GM19351 (cell line): ENCODE data around the gene HADHA.
"Not testable (repeated sequence)": the region's sequence is repeated elsewhere in the genome, so short reads cannot be mapped to it uniquely, and the experiment has no call there.

Experiments
- ATAC-seq: cut with Tn5 transposase; IDR thresholded peaks from one replicate; pipeline ENCODE4 v1.9.1; 2021; ENCODE audit warnings: mild to moderate bottlenecking, moderate library complexity; ENCODE audit not compliant: unreplicated experiment

The HADHA gene

DNA sequence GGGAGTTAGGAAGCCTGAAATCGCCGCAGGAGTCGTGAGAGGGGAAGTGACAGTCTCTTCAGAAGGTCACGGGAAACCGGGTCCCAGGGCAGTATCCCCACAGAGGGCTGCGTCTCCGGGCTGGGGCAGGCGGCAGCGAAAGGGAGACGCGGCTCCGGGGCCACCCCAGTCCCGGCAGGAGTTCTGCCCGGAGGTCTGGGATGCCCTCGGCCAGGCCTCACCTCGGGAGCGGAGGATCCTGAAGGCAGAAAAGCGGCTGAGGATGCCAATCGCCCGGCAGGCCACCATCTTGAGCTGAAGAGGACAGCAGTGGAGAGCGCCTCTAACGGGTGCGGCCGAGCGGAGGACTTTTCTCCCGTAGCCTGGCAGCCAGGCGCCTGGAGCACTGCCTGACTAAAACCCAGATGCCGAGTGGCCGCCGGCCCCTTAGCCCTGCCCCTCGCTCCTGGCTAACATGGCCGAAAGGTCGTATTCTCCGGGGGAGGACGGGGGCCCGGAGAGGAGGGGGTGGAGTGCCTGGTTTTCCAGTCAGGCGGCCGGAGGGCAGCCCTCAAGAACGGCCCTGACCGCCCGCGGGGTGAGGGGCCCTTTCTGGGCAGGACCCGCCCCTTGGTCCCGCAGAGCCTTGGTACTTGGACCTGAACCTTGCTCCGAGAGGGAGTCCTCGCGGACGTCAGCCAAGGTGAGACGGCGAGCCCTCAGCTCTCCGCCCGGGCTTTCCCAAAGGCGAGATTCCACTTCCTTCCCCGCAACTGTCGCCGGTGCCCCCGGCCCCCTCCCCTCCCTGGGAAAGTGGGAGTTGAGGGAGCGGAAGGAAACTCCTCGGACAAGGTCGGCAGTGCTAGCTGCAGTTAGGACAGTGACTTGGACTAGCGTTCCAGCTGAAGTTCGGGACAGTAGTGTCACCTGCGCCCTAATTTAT is at the start of gene HADHA, which contains the start of gene HADHB:
Gene HADHA, minus strand, starts transcription at position 324 of the 922 bp plus-strand sequence. Its CDS starts 36 bp downstream, at position 288.
Gene HADHB, plus strand, starts transcription at position 631 of the 922 bp plus-strand sequence. CDS start 9,316 bp downstream, outside the sequence.
- peak; percentile 62 for ATAC-seq

DNA sequence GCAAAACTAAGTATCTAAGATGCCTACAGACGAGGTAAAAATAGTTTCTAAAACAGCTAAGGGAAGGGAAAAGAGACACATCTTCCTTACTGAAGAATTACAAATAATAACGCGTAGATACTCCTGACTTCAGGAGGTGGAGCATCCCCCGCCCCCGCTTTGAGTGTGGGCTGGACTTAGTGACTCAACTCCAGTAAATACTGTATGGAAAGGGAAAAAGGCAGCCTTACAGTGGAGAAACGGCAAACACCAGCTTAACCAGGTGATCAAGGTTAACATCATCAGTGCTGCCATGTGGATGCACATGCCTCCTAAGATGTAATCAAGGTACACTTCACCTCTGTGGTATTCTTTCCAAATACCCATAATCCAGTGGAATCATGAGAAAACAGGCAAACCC is 48.2 kb upstream of the HADHA start:
- ATAC-seq, result no peak

DNA sequence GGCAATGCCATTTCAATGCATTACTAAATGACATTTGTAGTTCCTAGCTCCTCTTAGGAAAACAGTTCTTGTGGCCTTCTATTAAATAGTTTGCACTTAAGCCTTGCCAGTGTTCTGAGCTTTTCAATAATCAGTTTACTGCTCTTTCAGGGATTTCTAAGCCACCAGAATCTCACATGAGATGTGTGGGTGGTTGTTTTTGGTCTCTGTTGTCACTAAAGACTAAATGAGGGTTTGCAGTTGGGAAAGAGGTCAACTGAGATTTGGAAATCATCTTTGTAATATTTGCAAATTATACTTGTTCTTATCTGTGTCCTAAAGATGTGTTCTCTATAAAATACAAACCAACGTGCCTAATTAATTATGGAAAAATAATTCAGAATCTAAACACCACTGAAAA is 45.6 kb upstream of the HADHA start:
- ATAC-seq, result no peak

DNA sequence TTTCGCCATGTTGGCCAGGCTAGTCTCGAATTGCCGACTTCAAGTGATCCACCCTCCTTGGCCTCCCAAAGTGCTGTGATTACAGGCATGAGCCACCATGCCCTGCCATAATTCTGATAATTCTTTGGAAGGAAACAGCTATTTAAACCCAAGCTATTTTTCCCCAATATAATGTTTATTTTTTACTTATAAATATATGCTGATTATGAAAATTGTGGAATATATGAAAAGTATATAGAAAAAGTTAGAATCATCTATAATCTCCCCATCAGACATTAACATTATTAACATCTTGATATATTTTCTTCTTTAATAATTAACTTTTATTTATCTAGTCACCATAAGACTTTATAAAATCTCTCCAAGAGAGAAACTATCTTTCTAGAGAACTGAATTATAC is 41.5 kb upstream of the HADHA start:
- ATAC-seq, result no peak

- ATAC-seq, result no peak
Observed at GRCh38 chr2:26284132-26284531, 39.7 kb upstream of the HADHA start.

DNA sequence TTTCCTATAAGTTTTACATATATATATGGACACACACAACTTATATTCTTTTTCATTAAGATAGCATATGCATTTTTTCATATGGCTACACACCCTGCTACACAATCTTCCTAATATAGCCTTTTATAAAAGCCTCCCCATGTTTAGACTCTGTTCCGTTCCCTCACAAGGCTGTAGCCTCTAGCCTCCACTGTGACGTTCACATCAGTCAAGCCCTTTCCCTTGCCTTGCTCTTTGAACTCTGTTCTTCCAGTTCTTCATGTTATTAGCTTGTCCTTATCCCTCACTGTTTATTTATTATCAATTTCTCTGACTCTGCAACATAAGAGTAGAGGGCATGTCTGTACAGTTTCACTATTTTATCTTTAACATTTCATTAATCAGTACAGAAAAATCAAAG is 39.2 kb upstream of the HADHA start:
- ATAC-seq, result no peak

- no peak for ATAC-seq
Observed at GRCh38 chr2:26281226-26281625, 36.8 kb upstream of the HADHA start.

GRCh38 chr2:26279886-26280285 is 35.5 kb upstream of the HADHA start:
- ATAC-seq, result no peak

DNA sequence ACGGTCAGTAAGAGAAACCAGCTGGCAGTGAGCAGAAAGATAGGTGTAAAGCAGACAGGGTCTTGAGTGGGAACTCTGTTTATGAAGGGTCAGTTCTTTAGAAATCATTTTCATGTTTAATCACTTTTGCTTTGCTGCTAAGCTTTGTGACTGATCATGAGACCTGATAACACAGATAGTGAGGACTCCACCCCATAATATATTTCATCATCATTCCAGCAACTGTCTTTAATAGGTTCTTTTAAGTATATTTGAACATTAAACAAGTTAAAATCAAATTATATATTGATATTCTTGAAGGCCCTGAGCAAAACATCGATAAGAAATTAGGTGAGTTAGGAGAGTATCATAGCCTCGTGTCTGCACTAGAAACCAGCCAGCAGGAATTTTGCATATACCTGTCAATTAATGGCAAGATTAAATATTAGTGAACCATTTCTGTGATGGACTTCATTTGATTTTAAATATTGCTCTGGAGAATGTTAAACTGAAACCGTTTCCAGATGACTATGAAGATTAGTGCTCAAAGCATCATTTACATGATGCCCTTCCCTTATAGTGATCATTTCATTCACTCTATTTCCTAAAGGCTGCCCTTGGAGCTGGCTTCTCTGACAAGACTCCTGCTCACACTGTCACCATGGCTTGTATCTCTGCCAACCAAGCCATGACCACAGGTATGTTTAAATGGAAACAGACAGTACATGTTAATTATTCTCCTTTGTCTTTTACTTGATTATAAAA is 32.2 kb upstream of the HADHA start:
- ATAC-seq, result no peak

DNA sequence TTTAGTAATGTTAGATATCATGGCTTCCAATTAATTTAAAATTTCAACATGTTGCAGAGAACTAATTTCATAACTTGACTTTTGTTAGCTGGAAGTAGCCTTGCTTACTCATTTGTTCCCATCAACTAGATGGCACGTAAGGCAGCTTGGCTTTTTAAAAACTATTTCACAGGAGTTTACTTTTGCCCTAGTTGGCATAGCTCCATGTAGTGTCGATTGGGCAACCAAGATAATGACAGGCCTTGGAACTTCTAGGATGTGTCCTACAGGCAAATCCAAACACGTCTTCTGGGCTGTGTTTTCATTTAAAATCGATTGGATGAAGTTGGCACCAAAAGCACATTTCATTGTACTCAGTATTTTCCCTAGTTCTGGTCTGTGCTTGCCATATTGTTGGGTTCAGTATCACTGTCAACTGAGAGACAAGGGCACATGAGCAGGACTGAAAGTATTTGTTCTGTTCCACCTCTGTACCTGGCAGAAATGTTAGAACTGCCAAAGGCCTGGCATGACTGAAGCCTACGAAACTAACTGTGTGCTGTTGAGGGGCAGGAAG is 29.7 kb upstream of the HADHA start:
- no peak for ATAC-seq

GRCh38 chr2:26273501-26273900 is 29.1 kb upstream of the HADHA start:
- no peak for ATAC-seq

- ATAC-seq, result no peak
Observed at GRCh38 chr2:26270373-26270772, 25.9 kb upstream of the HADHA start.

DNA sequence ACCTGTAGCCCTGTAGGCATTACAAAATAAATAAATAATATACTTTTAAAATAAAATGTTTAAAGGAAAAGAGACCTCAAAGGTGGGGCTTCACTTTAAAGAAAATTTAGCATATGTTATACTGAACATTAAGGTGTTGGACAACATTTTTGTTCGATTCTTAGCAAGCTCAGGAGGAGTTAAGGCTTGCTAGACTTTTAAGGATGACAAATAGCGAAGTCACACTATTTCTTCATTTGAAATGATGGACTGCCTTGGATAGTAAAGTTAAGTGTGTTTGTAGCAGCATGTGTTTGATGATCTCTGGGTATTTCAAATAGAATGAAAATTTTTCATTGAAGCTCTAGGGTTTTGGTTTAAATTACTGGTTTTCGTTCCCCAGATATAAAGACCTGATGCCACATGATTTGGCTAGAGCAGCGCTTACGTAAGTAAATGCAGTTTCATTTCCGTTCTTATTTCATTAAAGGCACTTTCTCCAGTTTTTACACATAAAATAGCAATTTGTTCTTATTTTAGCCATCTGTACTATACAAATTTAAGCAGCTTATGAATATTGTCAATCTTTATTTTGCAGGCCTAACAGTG is 25.2 kb upstream of the HADHA start:
- ATAC-seq, result no peak

DNA sequence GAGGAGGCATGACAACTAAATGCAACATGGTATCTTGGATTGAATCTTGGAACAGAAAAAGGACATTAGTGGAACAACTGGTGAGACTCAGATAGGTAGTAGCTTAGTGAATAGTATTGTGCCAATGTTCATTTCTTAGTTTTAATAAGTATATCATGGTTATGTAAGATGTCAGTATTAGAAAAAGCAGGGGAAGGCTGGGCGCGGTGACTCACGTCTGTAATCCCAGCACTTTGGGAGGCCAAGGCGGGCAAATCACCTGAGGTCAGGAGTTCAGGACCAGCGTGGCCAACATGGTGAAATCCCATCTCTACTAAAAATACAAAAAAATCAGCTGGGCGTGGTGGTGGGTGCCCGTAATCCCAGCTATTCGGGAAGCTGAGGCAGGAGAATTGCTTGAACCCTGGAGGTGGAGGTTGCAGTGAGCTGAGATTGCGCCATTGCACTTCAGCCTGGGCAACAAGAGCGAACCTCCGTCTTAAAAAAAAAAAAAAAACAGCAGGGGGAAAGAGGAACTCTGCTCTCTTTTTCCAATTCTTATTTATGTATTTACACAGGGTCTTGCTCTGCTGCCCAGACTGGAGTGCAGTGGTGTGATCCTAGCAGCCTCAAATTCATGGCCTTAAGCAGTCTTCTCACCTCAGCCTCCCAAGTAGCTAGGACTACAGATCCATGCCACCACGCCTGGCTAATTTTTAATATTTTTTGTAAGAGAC is 24.4 kb upstream of the HADHA start:
- ATAC-seq, result not testable (repeated sequence)

- no peak for ATAC-seq
Observed at GRCh38 chr2:26268213-26268612, 23.8 kb upstream of the HADHA start.

DNA sequence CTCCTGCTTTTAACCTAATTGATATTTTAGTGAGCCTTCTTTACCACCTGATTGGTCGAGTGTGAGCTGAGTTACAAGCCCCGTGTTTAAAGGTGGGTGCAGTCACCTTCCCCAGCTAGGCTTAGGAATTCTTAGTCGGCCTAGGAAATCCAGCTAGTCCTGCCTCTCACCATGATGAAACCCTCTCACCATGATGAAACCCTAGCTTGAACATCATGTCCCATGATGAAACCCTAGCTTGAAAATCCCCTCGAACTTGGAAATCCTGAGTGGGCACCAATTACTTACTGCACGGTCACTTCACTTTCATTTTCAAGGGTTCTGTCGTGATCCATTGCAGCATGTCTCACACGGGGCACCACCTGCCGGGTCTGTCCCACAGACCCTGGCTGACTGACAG is 14.4 kb upstream of the HADHA start:
- not testable (repeated sequence) for ATAC-seq

GRCh38 chr2:26255759-26256384 is 11.4 kb upstream of the HADHA start:
- no peak for ATAC-seq

GRCh38 chr2:26251893-26252292 is 7.5 kb upstream of the HADHA start:
- ATAC-seq, result no peak

DNA sequence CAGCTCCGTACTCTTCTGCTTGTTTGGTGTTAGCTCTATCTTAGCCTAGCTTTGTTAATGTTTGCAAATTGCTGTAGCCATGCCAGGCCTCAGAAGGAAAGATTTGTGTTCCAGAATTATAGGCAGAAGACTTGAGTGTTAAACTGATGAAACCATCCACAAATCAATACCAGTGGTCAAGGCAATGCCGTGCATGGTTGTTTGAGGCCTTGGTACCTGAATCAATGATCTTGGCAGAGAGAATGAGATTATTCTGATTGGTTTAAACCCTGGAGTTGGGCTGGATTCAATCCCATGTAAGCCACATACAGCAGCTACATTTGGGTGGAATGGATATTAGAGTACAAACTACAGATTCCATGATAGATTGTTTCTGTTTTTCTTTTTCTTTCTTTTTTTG is 5.2 kb upstream of the HADHA start:
- no peak for ATAC-seq

GRCh38 chr2:26246818-26247217 is 2.4 kb upstream of the HADHA start:
- no peak for ATAC-seq
